H9 (cell line): ENCODE measurements around the gene OR2A2. TPM values are rescaled to one million over a fixed set of nuclear protein-coding genes. Genes with fewer than 3 reads are reported as not detected.

Experiments used
- DNase-seq: peaks from one replicate; pipeline ENCODE4 v3.0.0-alpha.2; 2017
- H2AFZ ChIP-seq: one replicate; pipeline ENCODE4 v1.6.1; 2013; ENCODE audit warnings: mild to moderate bottlenecking, low read length, control low read depth, moderate library complexity
- H2AK5ac ChIP-seq: 2 replicates; pipeline ENCODE4 v1.6.1; 2013; ENCODE audit warnings: low read length, control low read depth, mixed read lengths; ENCODE audit not compliant: insufficient read length
- H2BK120ac ChIP-seq: one replicate; pipeline ENCODE4 v1.6.1; 2013; ENCODE audit warnings: low read depth, mild to moderate bottlenecking, low read length, control low read depth, inconsistent platforms; ENCODE audit not compliant: poor library complexity, severe bottlenecking
- H2BK12ac ChIP-seq: 2 replicates; pipeline ENCODE4 v1.6.1; 2013; ENCODE audit warnings: low read length, control low read depth, mixed read lengths, low read depth; ENCODE audit not compliant: insufficient read length
- H2BK15ac ChIP-seq: 2 replicates; pipeline ENCODE4 v1.6.1; 2013; ENCODE audit warnings: low read depth, low read length, control low read depth
- H2BK20ac ChIP-seq: one replicate; pipeline ENCODE4 v1.6.1; 2013; ENCODE audit warnings: low read depth, mild to moderate bottlenecking, low read length, control low read depth, inconsistent platforms; ENCODE audit not compliant: poor library complexity, severe bottlenecking
- H2BK5ac ChIP-seq: 2 replicates; pipeline ENCODE4 v1.6.1; 2013; ENCODE audit warnings: low read length, control low read depth, mixed read lengths; ENCODE audit not compliant: insufficient read length
- H3K14ac ChIP-seq: 2 replicates; pipeline ENCODE4 v1.6.1; 2013; ENCODE audit warnings: low read length, control low read depth; ENCODE audit not compliant: insufficient read depth
- H3K18ac ChIP-seq: 2 replicates; pipeline ENCODE4 v1.6.1; 2013; ENCODE audit warnings: low read depth, mild to moderate bottlenecking, mixed read lengths, low read length, control low read depth; ENCODE audit not compliant: insufficient read length
- H3K23ac ChIP-seq: 2 replicates; pipeline ENCODE4 v1.6.1; 2013; ENCODE audit warnings: low read length, control low read depth, mixed read lengths, low read depth; ENCODE audit not compliant: insufficient read length
- H3K23me2 ChIP-seq: 2 replicates; pipeline ENCODE4 v1.6.1; 2013; ENCODE audit warnings: low read depth, mild to moderate bottlenecking, mixed read lengths, low read length, control low read depth; ENCODE audit not compliant: insufficient read length, poor library complexity, severe bottlenecking
- H3K27ac ChIP-seq: 2 replicates; pipeline ENCODE4 v1.5.1; 2013; ENCODE audit warnings: low read length, control low read depth, mixed read lengths, low read depth; ENCODE audit not compliant: insufficient read length
- H3K27me3 ChIP-seq: 2 replicates; pipeline ENCODE4 v1.6.1; 2013; ENCODE audit warnings: low read length, control low read depth, inconsistent platforms; ENCODE audit not compliant: insufficient read depth
- H3K4ac ChIP-seq: 2 replicates; pipeline ENCODE4 v1.6.1; 2013; ENCODE audit warnings: low read depth, mild to moderate bottlenecking, control low read depth, inconsistent platforms, low read length, moderate library complexity
- H3K4me1 ChIP-seq: 2 replicates; pipeline ENCODE4 v1.6.1; 2013; ENCODE audit warnings: low read length, control low read depth, inconsistent platforms; ENCODE audit not compliant: insufficient read depth
- H3K4me2 ChIP-seq: 2 replicates; pipeline ENCODE4 v1.6.1; 2013; ENCODE audit warnings: low read length, control low read depth, mixed read lengths; ENCODE audit not compliant: insufficient read length, insufficient read depth
- H3K56ac ChIP-seq: 2 replicates; pipeline ENCODE4 v1.6.1; 2013; ENCODE audit warnings: low read depth, mild to moderate bottlenecking, mixed read lengths, low read length, control low read depth; ENCODE audit not compliant: insufficient read length
- H3K79me1 ChIP-seq: 2 replicates; pipeline ENCODE4 v1.6.1; 2013; ENCODE audit warnings: low read depth, mild to moderate bottlenecking, moderate library complexity, low read length, control low read depth, inconsistent platforms; ENCODE audit not compliant: insufficient read depth, poor library complexity, severe bottlenecking
- H3K79me2 ChIP-seq: 2 replicates; pipeline ENCODE4 v1.6.1; 2013; ENCODE audit warnings: low read length, control low read depth, inconsistent platforms; ENCODE audit not compliant: insufficient read depth
- H3K9ac ChIP-seq: 2 replicates; pipeline ENCODE4 v1.6.1; 2013; ENCODE audit warnings: low read length, control low read depth, mixed read lengths; ENCODE audit not compliant: insufficient read length; ENCODE audit errors: extremely low read depth
- H3K9me3 ChIP-seq: one replicate; pipeline ENCODE4 v1.6.1; 2013; ENCODE audit warnings: low read depth, low read length, inconsistent platforms; ENCODE audit not compliant: control insufficient read depth
- H3T11ph ChIP-seq: one replicate; pipeline ENCODE4 v1.6.1; 2013; ENCODE audit warnings: mild to moderate bottlenecking, low read length, control low read depth, inconsistent platforms
- H4K20me1 ChIP-seq: one replicate; pipeline ENCODE4 v1.6.1; 2013; ENCODE audit not compliant: control insufficient read depth, insufficient read length, insufficient read depth
- H4K5ac ChIP-seq: 2 replicates; pipeline ENCODE4 v1.6.1; 2013; ENCODE audit warnings: low read depth, mild to moderate bottlenecking, mixed read lengths, low read length, control low read depth; ENCODE audit not compliant: insufficient read length
- H4K8ac ChIP-seq: replicated peaks from 2 replicates; pipeline ENCODE4 v1.6.1; 2013; ENCODE audit warnings: low read length, control low read depth, mixed read lengths, low read depth; ENCODE audit not compliant: insufficient read length
- H4K91ac ChIP-seq: 2 replicates; pipeline ENCODE4 v1.6.1; 2013; ENCODE audit warnings: low read depth, mild to moderate bottlenecking, moderate library complexity, mixed read lengths, low read length, control low read depth; ENCODE audit not compliant: insufficient read length
- H3K27ac Mint-ChIP-seq, 3 experiments: 2 replicates in 2 of 3; 3 replicates in 1 of 3; pipeline ENCODE4 v1.8.0; 2020 to 2021; ENCODE audit warnings: mixed read lengths in 3 of 3, mild to moderate bottlenecking in 1 of 3, moderate library complexity in 1 of 3
- H3K27me3 Mint-ChIP-seq: 2 replicates; pipeline ENCODE4 v1.8.0; 2021; ENCODE audit warnings: low read depth, mild to moderate bottlenecking, moderate library complexity, mixed read lengths
- H3K36me3 Mint-ChIP-seq, 3 experiments: 2 replicates in 2 of 3; 3 replicates in 1 of 3; pipeline ENCODE4 v1.8.0; 2020 to 2021; ENCODE audit warnings: low read depth in 3 of 3, mixed read lengths in 3 of 3; ENCODE audit not compliant: insufficient read depth in 1 of 3
- H3K4me1 Mint-ChIP-seq, 2 experiments: 2 replicates each; pipeline ENCODE4 v1.8.0; 2020; ENCODE audit warnings: mixed read lengths in 2 of 2
- H3K4me3 Mint-ChIP-seq, 2 experiments: 2 replicates in 1 of 2; 3 replicates in 1 of 2; pipeline ENCODE4 v1.8.0; 2020 to 2021; ENCODE audit warnings: mild to moderate bottlenecking in 2 of 2, mixed read lengths in 2 of 2, moderate library complexity in 1 of 2
- H3K9me3 Mint-ChIP-seq, 2 experiments: 2 replicates in 1 of 2; 3 replicates in 1 of 2; pipeline ENCODE4 v1.8.0; 2020; ENCODE audit warnings: mild to moderate bottlenecking in 2 of 2, mixed read lengths in 2 of 2, moderate library complexity in 1 of 2
- CTCF ChIP-seq: fragments of 200-600 bp; sonication (generic); conservative IDR thresholded peaks from 3 replicates; pipeline ENCODE4 v1.8.0; 2021; ENCODE audit warnings: antibody characterized with exemption, mild to moderate bottlenecking
- WGBS: extraction: QIAGEN DNeasy Blood & Tissue Kit; methylation state at CpG from one replicate; pipeline ENCODE4 v1.1.7; 2013; ENCODE audit warnings: missing lambda C conversion rate, low lambda C conversion rate, mixed read lengths; ENCODE audit not compliant: insufficient read length; ENCODE audit errors: extremely low coverage; 5-methylcytosine and 5-hydroxymethylcytosine counted together
- total RNA-seq: library from RNA; stranded (reverse); gene quantifications from 2 replicates; pipeline ENCODE4 v1.2.1, GENCODE V29; 2021

OR2A2 gene
- total RNA-seq, 1 experiment from 2014 or later: not detected

GRCh38 chr7:144110272-144110671 is 889 bp downstream of the OR2A2 start:
- no peak overlapping the region for H3K4ac ChIP-seq
- no peaks in the 10 kb centered on the region for H3K4me1 ChIP-seq
- H3K23ac ChIP-seq: no peak overlapping the region
- H3K56ac ChIP-seq: no peak overlapping the region
- no peak overlapping the region for H3K4me2 ChIP-seq
- no peaks in the 10 kb centered on the region for H3K4me1 Mint-ChIP-seq
- no peak overlapping the region for H3K9ac ChIP-seq
- no peak overlapping the region for H4K8ac ChIP-seq
- no peak overlapping the region for H2BK20ac ChIP-seq
- H2BK12ac ChIP-seq: no peak overlapping the region
- H3K4me3 Mint-ChIP-seq: no peak overlapping the region
- H2BK5ac ChIP-seq: no peak overlapping the region
- H3K18ac ChIP-seq: no peak overlapping the region
- H4K20me1 ChIP-seq: no peaks in the 10 kb centered on the region
- 100% methylated on average over 1 of the region's 5 CpGs for WGBS
- H3T11ph ChIP-seq: no peak overlapping the region
- H2BK120ac ChIP-seq: no peak overlapping the region
- H3K27ac ChIP-seq: no peak overlapping the region
- no peaks in the 10 kb centered on the region for H3K23me2 ChIP-seq
- no peaks in the 10 kb centered on the region for H3K9me3 ChIP-seq
- DNase-seq: no peak
- H4K5ac ChIP-seq: no peak overlapping the region
- H3K27me3 ChIP-seq: no peaks in the 10 kb centered on the region
- H4K91ac ChIP-seq: no peak overlapping the region
- no peak overlapping the region for H3K27ac Mint-ChIP-seq
- H3K36me3 Mint-ChIP-seq: no peaks in the 10 kb centered on the region
- no peaks in the 10 kb centered on the region for H3K79me1 ChIP-seq
- no peak overlapping the region for H2AK5ac ChIP-seq
- no peaks in the 10 kb centered on the region; the same call in 1 of the 2 replicates for H3K27me3 Mint-ChIP-seq
- no peak overlapping the region for H2BK15ac ChIP-seq
- H3K79me2 ChIP-seq: no peaks in the 10 kb centered on the region
- no peak overlapping the region for H2AFZ ChIP-seq
- no peak overlapping the region for H3K14ac ChIP-seq
- TF ChIP-seq CTCF: peak; percentile 35; the same call in 1 of the 3 replicates
- H3K9me3 Mint-ChIP-seq: no peaks in the 10 kb centered on the region
